ENCODE data around the gene CCDC192.

CCDC192 gene

GRCh38 chr5:127962491-127962890 lies 259.3 kb downstream of the CCDC192 start:
- no peak for DNase-seq

- DNase-seq = no peak
These were observed 260.0 kb downstream of the CCDC192 start for GRCh38 chr5:127963233-127963632.

GRCh38 chr5:127963931-127964330 lies 260.7 kb downstream of the CCDC192 start:
- no peak for DNase-seq

GRCh38 chr5:127967323-127967982 lies 264.3 kb downstream of the CCDC192 start:
- DNase-seq = no peak

- DNase-seq = no peak
These were observed 264.9 kb downstream of the CCDC192 start for GRCh38 chr5:127967983-127968592.

GRCh38 chr5:127969002-127969401 lies 265.8 kb downstream of the CCDC192 start:
- no peak for DNase-seq

GRCh38 chr5:127969651-127970050 lies 266.5 kb downstream of the CCDC192 start:
- no peak for DNase-seq

GRCh38 chr5:127970081-127970480 lies 266.9 kb downstream of the CCDC192 start:
- no peak for DNase-seq

- no peak for DNase-seq
These were observed 267.7 kb downstream of the CCDC192 start for GRCh38 chr5:127970854-127971425.

- DNase-seq = no peak
These were observed 272.8 kb downstream of the CCDC192 start for GRCh38 chr5:127975961-127976360.

- DNase-seq = no peak
These were observed 273.3 kb downstream of the CCDC192 start for GRCh38 chr5:127976525-127976924.

GRCh38 chr5:127976991-127977717 lies 274.0 kb downstream of the CCDC192 start:
- DNase-seq = no peak

GRCh38 chr5:127978738-127979300 lies 275.6 kb downstream of the CCDC192 start:
- DNase-seq = no peak

GRCh38 chr5:127979475-127979874 lies 276.3 kb downstream of the CCDC192 start:
- no peak for DNase-seq

- no peak for DNase-seq
These were observed 277.7 kb downstream of the CCDC192 start for GRCh38 chr5:127980843-127981242.

GRCh38 chr5:127981498-127981897 lies 278.3 kb downstream of the CCDC192 start:
- no peak for DNase-seq

GRCh38 chr5:127985811-127986325 lies 282.7 kb downstream of the CCDC192 start:
- DNase-seq = no peak

GRCh38 chr5:127987354-127988145 lies 284.4 kb downstream of the CCDC192 start:
- DNase-seq = no peak

- DNase-seq = no peak
These were observed 285.1 kb downstream of the CCDC192 start for GRCh38 chr5:127988146-127988760.

All from activated T-cell treated with anti-CD3 and anti-CD28 coated beads, Interleukin-2, amount 50 U/mL, for 48 hours (primary cell).